Fibroblast of lung (primary cell): ENCODE data around the gene NPHP4. TPM values are rescaled to one million over a fixed set of nuclear protein-coding genes. Genes with fewer than 3 reads are reported as not detected.

Experiments used
- DNase-seq, 2 donors: peaks; one replicate each; pipeline versions ENCODE4 v3.0.0 to v3.0.0-alpha.2; 2010; ENCODE audit warnings: low read depth in 2 of 2
- H2AFZ ChIP-seq: 2 replicates; pipeline ENCODE4 v1.5.1; 2012; ENCODE audit warnings: low read length, control low read depth, inconsistent platforms
- H3K27ac ChIP-seq: 2 replicates; pipeline ENCODE4 v1.5.1; 2011; ENCODE audit warnings: low read length, control low read depth; ENCODE audit not compliant: insufficient read depth
- H3K27me3 ChIP-seq: 2 replicates; pipeline ENCODE4 v1.5.1; 2011; ENCODE audit warnings: mild to moderate bottlenecking, low read length; ENCODE audit not compliant: control insufficient read depth, insufficient read depth
- H3K36me3 ChIP-seq: 2 replicates; pipeline ENCODE4 v1.5.1; 2011; ENCODE audit warnings: low read length; ENCODE audit not compliant: control insufficient read depth, insufficient read depth
- H3K4me1 ChIP-seq: 2 replicates; pipeline ENCODE4 v1.5.1; 2011; ENCODE audit warnings: low read length; ENCODE audit not compliant: control insufficient read depth, insufficient read depth; ENCODE audit errors: extremely low read depth
- H3K4me2 ChIP-seq: 2 replicates; pipeline ENCODE4 v1.5.1; 2011; ENCODE audit warnings: low read length, control low read depth; ENCODE audit not compliant: insufficient read depth; ENCODE audit errors: extremely low read depth
- H3K4me3 ChIP-seq, 4 experiments: fragments of 200-600 bp in 1 of 4; sonication (generic) in 1 of 4; replicated peaks in 1 of 4; 2 replicates each; pipeline ENCODE4 v1.5.1; 2011 to 2016; ENCODE audit warnings: low read length in 4 of 4, low read depth in 3 of 4, mild to moderate bottlenecking in 3 of 4, control low read depth in 2 of 4, inconsistent platforms in 1 of 4, mixed read lengths in 1 of 4; ENCODE audit not compliant: insufficient read depth in 1 of 4; ENCODE audit errors: control extremely low read depth in 1 of 4
- H3K79me2 ChIP-seq: 2 replicates; pipeline ENCODE4 v1.5.1; 2012; ENCODE audit warnings: mild to moderate bottlenecking, low read length, inconsistent platforms; ENCODE audit not compliant: control insufficient read depth, insufficient read depth
- H3K9ac ChIP-seq: 2 replicates; pipeline ENCODE4 v1.5.1; 2011; ENCODE audit warnings: mild to moderate bottlenecking, low read length, control low read depth; ENCODE audit not compliant: insufficient read depth
- H3K9me3 ChIP-seq: 2 replicates; pipeline ENCODE4 v1.5.1; 2012; ENCODE audit warnings: low read depth, low read length; ENCODE audit not compliant: control insufficient read depth, insufficient read depth
- H4K20me1 ChIP-seq: 2 replicates; pipeline ENCODE4 v1.5.1; 2011; ENCODE audit warnings: low read length; ENCODE audit not compliant: control insufficient read depth, insufficient read depth; ENCODE audit errors: extremely low read depth
- EZH2 ChIP-seq: IDR thresholded peaks from 2 replicates; pipeline ENCODE4 v1.5.1; 2012; ENCODE audit warnings: low read length, control low read depth, mild to moderate bottlenecking; ENCODE audit errors: missing control alignments
- polyA minus RNA-seq: library from RNA; depleted of rRNA, polyadenylated mRNA; stranded (reverse); fragments of >200 nt; gene quantifications from 2 replicates; pipeline ENCODE4 v1.2.3, GENCODE V29; 2011; ENCODE audit warnings: low replicate concordance
- polyA plus RNA-seq, 2 donors: library from polyadenylated mRNA; depleted of rRNA in 1 of 2; stranded (reverse) in 1 of 2; unstranded in 1 of 2; fragments of >200 nt; gene quantifications; 2 replicates each; pipeline ENCODE4 v1.2.1, GENCODE V29; 2011 to 2012; ENCODE audit warnings: missing spikeins in 1 of 2
- total RNA-seq: library from RNA; depleted of rRNA; stranded (reverse); fragments of >200 nt; gene quantifications from 2 replicates; pipeline ENCODE4 v1.2.1, GENCODE V29; 2014
- TF ChIP-seq, protein P1 (sequence below), 2 donors: IDR thresholded peaks in 1 of 2; conservative IDR thresholded peaks in 1 of 2; 1 replicate in 1 of 2; 2 replicates in 1 of 2; pipeline ENCODE4 v1.5.1; 2011 to 2012; ENCODE audit warnings: low read length in 2 of 2, control low read depth in 1 of 2, inconsistent platforms in 1 of 2, low read depth in 1 of 2, mild to moderate bottlenecking in 1 of 2

The NPHP4 gene
- total RNA-seq = 3.6 and 4.0 TPM in 2 replicates
- 1.5 and 2.1 TPM in 2 replicates for polyA plus RNA-seq
- polyA plus RNA-seq (2012) = 2.2 and 2.7 TPM in 2 replicates
- 2.5 and 3.7 TPM in 2 replicates for polyA minus RNA-seq

GRCh38 chr1:5992026-5992813 lies at the start of gene NPHP4:
Gene NPHP4, minus strand, starts transcription at chr1:5992425. Its CDS starts 6,136 bp downstream, at chr1:5986289.
- Histone ChIP-seq H3K27ac (peak within 1 kb of the TSS; percentile 97), H3K36me3 (no peaks in the 10 kb centered on the region), H3K27me3 (no peaks in the 10 kb centered on the region), H3K4me2 (peak within 1 kb of the TSS; percentile 85), H3K79me2 (no peaks in the 10 kb centered on the region), H3K9ac (peak within 1 kb of the TSS; percentile 90), H3K4me3 (peak within 1 kb of the TSS; percentile 68 to 96 (median 75)), H3K9me3 (no peaks in the 10 kb centered on the region), H4K20me1 (no peaks in the 10 kb centered on the region), H3K4me1 (peaks cover 4% of the 10 kb centered on the region), H2AFZ (peak within 1 kb of the TSS; percentile 89)
- TF ChIP-seq, protein P1, sequence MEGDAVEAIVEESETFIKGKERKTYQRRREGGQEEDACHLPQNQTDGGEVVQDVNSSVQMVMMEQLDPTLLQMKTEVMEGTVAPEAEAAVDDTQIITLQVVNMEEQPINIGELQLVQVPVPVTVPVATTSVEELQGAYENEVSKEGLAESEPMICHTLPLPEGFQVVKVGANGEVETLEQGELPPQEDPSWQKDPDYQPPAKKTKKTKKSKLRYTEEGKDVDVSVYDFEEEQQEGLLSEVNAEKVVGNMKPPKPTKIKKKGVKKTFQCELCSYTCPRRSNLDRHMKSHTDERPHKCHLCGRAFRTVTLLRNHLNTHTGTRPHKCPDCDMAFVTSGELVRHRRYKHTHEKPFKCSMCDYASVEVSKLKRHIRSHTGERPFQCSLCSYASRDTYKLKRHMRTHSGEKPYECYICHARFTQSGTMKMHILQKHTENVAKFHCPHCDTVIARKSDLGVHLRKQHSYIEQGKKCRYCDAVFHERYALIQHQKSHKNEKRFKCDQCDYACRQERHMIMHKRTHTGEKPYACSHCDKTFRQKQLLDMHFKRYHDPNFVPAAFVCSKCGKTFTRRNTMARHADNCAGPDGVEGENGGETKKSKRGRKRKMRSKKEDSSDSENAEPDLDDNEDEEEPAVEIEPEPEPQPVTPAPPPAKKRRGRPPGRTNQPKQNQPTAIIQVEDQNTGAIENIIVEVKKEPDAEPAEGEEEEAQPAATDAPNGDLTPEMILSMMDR (conservative IDR thresholded peaks at IDR 0.05 in 1 of 2, IDR thresholded peaks at IDR 0.05 in 1 of 2; ENCODE audit: low read depth in 1 of 2, low read length in 2 of 2) = no peak
- TF ChIP-seq EZH2 = no peak
- DNase-seq = peak; percentile 100

GRCh38 chr1:6041432-6042062 lies 49.3 kb upstream of the NPHP4 start:
- Histone ChIP-seq H3K27me3 (no peaks in the 10 kb centered on the region), H3K9me3 (no peaks in the 10 kb centered on the region), H3K9ac (no peak overlapping the region), H2AFZ (no peak overlapping the region), H3K36me3 (no peaks in the 10 kb centered on the region), H3K79me2 (no peaks in the 10 kb centered on the region), H3K4me1 (no peaks in the 10 kb centered on the region), H3K27ac (no peak overlapping the region), H3K4me2 (no peak overlapping the region), H4K20me1 (no peaks in the 10 kb centered on the region), H3K4me3 (no peak overlapping the region)
- TF ChIP-seq EZH2 = no peak
- TF ChIP-seq, protein P1 (conservative IDR thresholded peaks at IDR 0.05 in 1 of 2, IDR thresholded peaks at IDR 0.05 in 1 of 2; ENCODE audit: low read depth in 1 of 2, low read length in 2 of 2) = peak; percentile 20 to 54
- no peak for DNase-seq

DNA sequence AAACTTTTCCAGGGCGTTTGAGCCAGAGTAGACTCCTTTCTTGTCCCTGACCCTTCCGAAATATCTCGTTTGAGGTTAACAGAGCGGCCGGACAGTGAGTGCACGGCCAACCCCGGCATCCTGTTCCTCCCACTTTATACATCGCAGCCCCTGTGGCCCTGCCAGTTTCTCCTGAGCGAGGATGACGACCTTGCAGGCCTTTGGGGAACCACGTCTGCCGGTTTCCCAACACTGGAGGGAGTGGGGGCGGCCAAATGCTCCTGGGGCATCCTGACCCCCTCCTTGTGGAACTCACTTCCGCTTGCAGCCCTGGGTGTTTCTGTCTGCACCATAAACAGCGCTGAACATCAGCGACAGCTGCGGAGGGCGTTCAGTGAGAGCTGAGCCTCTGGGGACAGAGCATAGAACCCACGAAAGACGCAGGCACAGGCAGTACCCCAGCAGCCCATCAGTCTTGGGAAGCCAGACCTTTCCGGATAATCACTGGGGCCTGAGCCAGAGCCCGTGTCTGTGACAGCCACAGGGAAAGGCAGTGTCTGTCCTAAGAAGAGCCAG lies 48.7 kb upstream of the NPHP4 start:
- Histone ChIP-seq H3K9ac (no peak overlapping the region), H2AFZ (no peak overlapping the region), H3K4me1 (no peaks in the 10 kb centered on the region), H3K27ac (no peak overlapping the region), H4K20me1 (no peaks in the 10 kb centered on the region), H3K4me2 (no peak overlapping the region), H3K27me3 (no peaks in the 10 kb centered on the region), H3K4me3 (no peak overlapping the region), H3K36me3 (no peaks in the 10 kb centered on the region), H3K9me3 (no peaks in the 10 kb centered on the region), H3K79me2 (no peaks in the 10 kb centered on the region)
- TF ChIP-seq, protein P1 (conservative IDR thresholded peaks at IDR 0.05 in 1 of 2, IDR thresholded peaks at IDR 0.05 in 1 of 2; ENCODE audit: low read depth in 1 of 2, low read length in 2 of 2) = no peak
- no peak for TF ChIP-seq EZH2
- DNase-seq = no peak
